ENCODE data around the gene CD59. TPM values are rescaled to one million over a fixed set of nuclear protein-coding genes. Genes with fewer than 3 reads are reported as not detected.

The CD59 gene
- polyA plus RNA-seq, 1 donor from 2014 or later = 248 TPM

Other genes with a start within 250 kb of the CD59 start
- not detected in 2 replicates for gene C11orf91, start 35.6 kb downstream of the CD59 start, polyA plus RNA-seq
- 112 and 115 TPM in 2 replicates for gene FBXO3, start 38.1 kb upstream of the CD59 start, polyA plus RNA-seq
- 33.2 and 34.5 TPM in 2 replicates for gene LMO2, start 155.7 kb upstream of the CD59 start, polyA plus RNA-seq